Thyroid gland (tissue), 4 donors: Measurements from ENCODE around the gene GPSM1. TPM values are rescaled to one million over a fixed set of nuclear protein-coding genes. Genes with fewer than 3 reads are reported as not detected.

ENCODE experiments used
- DNase-seq, 2 donors: peaks; one replicate each; pipeline ENCODE4 v3.0.0-alpha.2; 2019
- H3K27ac ChIP-seq, 3 donors: fragments of 200-600 bp; sonication (generic); 1 replicate in 2 of 3; 2 replicates in 1 of 3; pipeline ENCODE4 v1.5.1; 2016 to 2019; ENCODE audit warnings: mild to moderate bottlenecking in 1 of 3, moderate library complexity in 1 of 3
- H3K27me3 ChIP-seq: fragments of 200-600 bp; sonication (generic); one replicate; pipeline ENCODE4 v1.5.1; 2019
- H3K36me3 ChIP-seq, 2 donors: fragments of 200-600 bp; sonication (generic); one replicate each; pipeline ENCODE4 v1.5.1; 2016 to 2019
- H3K4me1 ChIP-seq, 2 donors: fragments of 200-600 bp; sonication (generic); one replicate each; pipeline ENCODE4 v1.5.1; 2017 to 2019
- H3K4me3 ChIP-seq, 3 donors: fragments of 200-600 bp; sonication (generic); replicated peaks in 1 of 3; 1 replicate in 2 of 3; 2 replicates in 1 of 3; pipeline ENCODE4 v1.5.1; 2016; ENCODE audit warnings: mild to moderate bottlenecking in 1 of 3
- H3K9me3 ChIP-seq: fragments of 200-600 bp; sonication (generic); one replicate; pipeline ENCODE4 v1.5.1; 2017
- CTCF ChIP-seq, 6 experiments: fragments of 200-600 bp in 3 of 6; fragments of 450-650 bp in 3 of 6; sonication (generic) in 3 of 6; IDR thresholded peaks; one replicate each; pipeline ENCODE4 v1.5.1; 2016 to 2019; ENCODE audit warnings: antibody characterized with exemption in 6 of 6, mild to moderate bottlenecking in 2 of 6, inconsistent platforms in 1 of 6, moderate library complexity in 1 of 6
- POLR2A ChIP-seq, 2 donors: fragments of 450-650 bp; IDR thresholded peaks; one replicate each; pipeline ENCODE4 v1.6.1; 2017; ENCODE audit warnings: antibody characterized with exemption in 2 of 2, mild to moderate bottlenecking in 2 of 2, moderate library complexity in 1 of 2
- WGBS, 2 donors: methylation state at CpG; one replicate each; pipeline ENCODE4 v1.1.5; 2017; 5-methylcytosine and 5-hydroxymethylcytosine counted together
- intact Hi-C: fragments of 100-400 bp; cut with DNase I; formaldehyde crosslinking; loops from one replicate; pipeline ENCODE4 v1.15.1; 2023
- total RNA-seq, 4 donors: library from RNA; depleted of rRNA; stranded (reverse); fragments of >200 nt; gene quantifications; one replicate each; pipeline ENCODE4 v1.2.3, GENCODE V29; 2016

Gene GPSM1
- total RNA-seq, 4 donors from 2014 or later: 5.9 to 18.1 (median 12.2) TPM

GRCh38 chr9:136299541-136299940 lies 27.8 kb upstream of the GPSM1 start:
- WGBS, 2 donors: 69 to 71% methylated on average over 6 to 7 of the region's 7 CpGs

GRCh38 chr9:136300016-136300545 lies 27.3 kb upstream of the GPSM1 start:
- no peaks in the 10 kb centered on the region for H3K9me3 ChIP-seq
- H3K4me3 ChIP-seq: no peak overlapping the region
- DNase-seq: no peak
- intact Hi-C loops: no loop called here
- H3K27ac ChIP-seq: no peak overlapping the region
- H3K4me1 ChIP-seq: peaks cover 0 to 11% of the 10 kb centered on the region in 2 donors
- no peaks in the 10 kb centered on the region for H3K27me3 ChIP-seq
- H3K36me3 ChIP-seq: no peaks in the 10 kb centered on the region
- no peak for TF ChIP-seq POLR2A (IDR thresholded peaks at IDR 0.05)
- no peak for TF ChIP-seq CTCF (IDR thresholded peaks at IDR 0.05)
- WGBS, 2 donors: 81 to 90% methylated on average over 10 to 14 of the region's 14 CpGs

More at GRCh38 chr9:136299541-136299940, 27.8 kb upstream of the GPSM1 start:
- Histone ChIP-seq H3K4me1 (peaks cover 0 to 11% of the 10 kb centered on the region in 2 donors), H3K27ac (no peak overlapping the region), H3K4me3 (no peak overlapping the region), H3K9me3 (no peaks in the 10 kb centered on the region), H3K27me3 (no peaks in the 10 kb centered on the region), H3K36me3 (no peaks in the 10 kb centered on the region)
- intact Hi-C loops: no loop called here
- TF ChIP-seq CTCF (IDR thresholded peaks at IDR 0.05) (no peak), POLR2A (IDR thresholded peaks at IDR 0.05) (no peak)
- no peak for DNase-seq

GRCh38 chr9:136300866-136301265 lies 26.5 kb upstream of the GPSM1 start:
- Histone ChIP-seq H3K4me3 (no peak overlapping the region), H3K36me3 (no peaks in the 10 kb centered on the region), H3K27me3 (no peaks in the 10 kb centered on the region), H3K4me1 (peaks cover 0 to 11% of the 10 kb centered on the region in 2 donors), H3K9me3 (no peaks in the 10 kb centered on the region), H3K27ac (no peak overlapping the region)
- DNase-seq: no peak
- 93 to 94% methylated on average over 13 of the region's 13 CpGs for WGBS, 2 donors
- TF ChIP-seq POLR2A (IDR thresholded peaks at IDR 0.05) (no peak), CTCF (IDR thresholded peaks at IDR 0.05) (no peak)
- intact Hi-C loops: no loop called here

GRCh38 chr9:136302527-136302926 lies 24.8 kb upstream of the GPSM1 start:
- TF ChIP-seq CTCF (IDR thresholded peaks at IDR 0.05) (no peak), POLR2A (IDR thresholded peaks at IDR 0.05) (no peak)
- WGBS, 2 donors: 91 to 92% methylated on average over 12 of the region's 12 CpGs
- Histone ChIP-seq H3K36me3 (no peaks in the 10 kb centered on the region), H3K27ac (no peak overlapping the region), H3K4me1 (peaks cover 0 to 3% of the 10 kb centered on the region in 2 donors), H3K4me3 (no peak overlapping the region), H3K27me3 (no peaks in the 10 kb centered on the region), H3K9me3 (no peaks in the 10 kb centered on the region)
- intact Hi-C loops: no loop called here
- DNase-seq: no peak

GRCh38 chr9:136303066-136303824 lies 24.1 kb upstream of the GPSM1 start:
- intact Hi-C loops: no loop called here
- Histone ChIP-seq H3K4me1 (no peaks in the 10 kb centered on the region), H3K27ac (no peak overlapping the region), H3K9me3 (no peaks in the 10 kb centered on the region), H3K36me3 (no peaks in the 10 kb centered on the region), H3K27me3 (no peaks in the 10 kb centered on the region), H3K4me3 (no peak overlapping the region)
- WGBS, 2 donors: 86 to 90% methylated on average over 24 to 31 of the region's 34 CpGs
- TF ChIP-seq CTCF (IDR thresholded peaks at IDR 0.05) (no peak), POLR2A (IDR thresholded peaks at IDR 0.05) (no peak)
- no peak for DNase-seq
